Neural progenitor cell (in vitro differentiated cells): ENCODE results near the gene ZSCAN10.

ENCODE experiments used
- EZH2 ChIP-seq: fragments of 200-600 bp; sonication (generic); IDR thresholded peaks from 2 replicates; pipeline ENCODE4 v1.6.1; 2017; ENCODE audit warnings: antibody characterized with exemption, mild to moderate bottlenecking, moderate library complexity
- EZH2phosphoT487 ChIP-seq: fragments of 200-600 bp; sonication (generic); IDR thresholded peaks from 2 replicates; pipeline ENCODE4 v1.6.1; 2017; ENCODE audit warnings: antibody characterized with exemption
- TF ChIP-seq, protein P1 (sequence below): fragments of 200-600 bp; sonication (generic); IDR thresholded peaks from 2 replicates; pipeline ENCODE4 v1.5.1; 2017; ENCODE audit warnings: antibody characterized with exemption, mild to moderate bottlenecking

DNA sequence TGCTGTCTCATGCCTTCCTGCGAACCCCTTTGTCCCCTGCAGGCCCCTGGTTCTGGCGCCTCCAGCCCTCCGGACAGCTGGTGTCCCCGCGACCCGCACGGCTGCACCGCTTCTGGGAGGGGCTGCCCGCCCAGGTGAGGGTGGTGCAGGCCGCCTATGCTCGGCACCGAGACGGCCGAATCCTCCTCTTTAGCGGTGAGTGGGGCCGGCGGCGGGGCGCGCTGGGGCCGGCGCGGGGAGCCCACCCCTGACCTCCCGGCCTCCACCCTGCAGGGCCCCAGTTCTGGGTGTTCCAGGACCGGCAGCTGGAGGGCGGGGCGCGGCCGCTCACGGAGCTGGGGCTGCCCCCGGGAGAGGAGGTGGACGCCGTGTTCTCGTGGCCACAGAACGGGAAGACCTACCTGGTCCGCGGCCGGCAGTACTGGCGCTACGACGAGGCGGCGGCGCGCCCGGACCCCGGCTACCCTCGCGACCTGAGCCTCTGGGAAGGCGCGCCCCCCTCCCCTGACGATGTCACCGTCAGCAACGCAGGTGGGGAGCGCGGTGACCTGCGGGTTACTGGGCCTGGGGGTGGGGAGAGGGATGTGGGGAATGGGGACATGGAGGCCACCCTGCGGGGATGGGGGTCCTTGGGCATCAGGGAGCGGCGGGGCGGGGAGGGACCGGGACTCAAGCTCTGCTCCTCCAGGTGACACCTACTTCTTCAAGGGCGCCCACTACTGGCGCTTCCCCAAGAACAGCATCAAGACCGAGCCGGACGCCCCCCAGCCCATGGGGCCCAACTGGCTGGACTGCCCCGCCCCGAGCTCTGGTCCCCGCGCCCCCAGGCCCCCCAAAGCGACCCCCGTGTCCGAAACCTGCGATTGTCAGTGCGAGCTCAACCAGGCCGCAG is 40.7 kb downstream of the ZSCAN10 start:
- TF ChIP-seq, protein P1, sequence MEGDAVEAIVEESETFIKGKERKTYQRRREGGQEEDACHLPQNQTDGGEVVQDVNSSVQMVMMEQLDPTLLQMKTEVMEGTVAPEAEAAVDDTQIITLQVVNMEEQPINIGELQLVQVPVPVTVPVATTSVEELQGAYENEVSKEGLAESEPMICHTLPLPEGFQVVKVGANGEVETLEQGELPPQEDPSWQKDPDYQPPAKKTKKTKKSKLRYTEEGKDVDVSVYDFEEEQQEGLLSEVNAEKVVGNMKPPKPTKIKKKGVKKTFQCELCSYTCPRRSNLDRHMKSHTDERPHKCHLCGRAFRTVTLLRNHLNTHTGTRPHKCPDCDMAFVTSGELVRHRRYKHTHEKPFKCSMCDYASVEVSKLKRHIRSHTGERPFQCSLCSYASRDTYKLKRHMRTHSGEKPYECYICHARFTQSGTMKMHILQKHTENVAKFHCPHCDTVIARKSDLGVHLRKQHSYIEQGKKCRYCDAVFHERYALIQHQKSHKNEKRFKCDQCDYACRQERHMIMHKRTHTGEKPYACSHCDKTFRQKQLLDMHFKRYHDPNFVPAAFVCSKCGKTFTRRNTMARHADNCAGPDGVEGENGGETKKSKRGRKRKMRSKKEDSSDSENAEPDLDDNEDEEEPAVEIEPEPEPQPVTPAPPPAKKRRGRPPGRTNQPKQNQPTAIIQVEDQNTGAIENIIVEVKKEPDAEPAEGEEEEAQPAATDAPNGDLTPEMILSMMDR: no peak
- TF ChIP-seq EZH2 (no peak), EZH2phosphoT487 (no peak)
